Measurements from ENCODE around the gene WDR5. TPM values are rescaled to one million over a fixed set of nuclear protein-coding genes. Genes with fewer than 3 reads are reported as not detected.

The WDR5 gene
- total and polyA plus RNA-seq, 2 of the 13 experiments (the other 11 are each of a cell fraction or from before 2014, with no cell fraction given): 34.3 TPM

GRCh38 chr9:134136996-134137299 is 1.1 kb downstream of the WDR5 start (continued):
- no peak for TF ChIP-seq NKX3-1 (CRISPR knock-in tag; IDR thresholded peaks at IDR 0.05)
- TF ChIP-seq POLR2G (IDR thresholded peaks at IDR 0.05; ENCODE audit: low read depth, low read length): no peak
- 0 out of 2 replicates have a peak, but pooled peaks have one; percentile 5 for TF ChIP-seq POGK (CRISPR knock-in tag; conservative IDR thresholded peaks at IDR 0.05)
- TF ChIP-seq ARID3A (IDR thresholded peaks at IDR 0.05; ENCODE audit: low read depth, low read length): no peak
- no peak for TF ChIP-seq MYC (CRISPR knock-in tag; IDR thresholded peaks at IDR 0.05; ENCODE audit: borderline replicate concordance)

GRCh38 chr9:134138292-134138691 is 2.4 kb downstream of the WDR5 start:
- ATAC-seq: no peak
- Histone ChIP-seq H3K4me1 (ENCODE audit: insufficient read depth, low read length) (peaks cover 59% of the 10 kb centered on the region), H3K4me2 (ENCODE audit: low read depth, low read length) (peak overlapping the region; percentile 90), H3K4me3 (replicated peaks in 1 of 3; ENCODE audit: insufficient read depth in 1 of 3, low read depth in 2 of 3, low read length in 3 of 3) (peak overlapping the region in 2 of 3 experiments; percentile 9 to 95; a peak in 3 of 6 replicates), H3K79me2 (ENCODE audit: insufficient read depth, low read length) (peaks cover 48% of the 10 kb centered on the region), H2AFZ (ENCODE audit: low read length) (no peak overlapping the region), H3K36me3 (replicated peaks in 1 of 2; ENCODE audit: control insufficient read depth in 1 of 2, insufficient read depth in 2 of 2, low read length in 2 of 2) (peaks cover 15 to 41% of the 10 kb centered on the region in 2 experiments), H3K27ac (ENCODE audit: extremely low read length, insufficient read depth, low read length) (no peak overlapping the region), H3K9me3 (ENCODE audit: low read length) (no peaks in the 10 kb centered on the region), H3K9ac (ENCODE audit: insufficient read depth, low read depth, low read length) (peak overlapping the region; percentile 26), H4K20me1 (ENCODE audit: insufficient read depth, low read length) (peaks cover 10% of the 10 kb centered on the region; the same call in 1 of the 2 replicates), H3K27me3 (ENCODE audit: control insufficient read depth in 1 of 2, insufficient read depth in 2 of 2, low read length in 2 of 2) (no peaks in the 10 kb centered on the region; a peak in 1 of 5 replicates)
- ChIA-PET POLR2A (no interaction called here), CTCF (ENCODE audit: low intra/inter-chr PET ratio, low total read pairs) (no interaction called here)
- no peak for FAIRE-seq
- no TSS peak for BruUV-seq (replicated peaks)
- 81% methylated on average over 10 of the region's 10 CpGs for WGBS (ENCODE audit: low lambda C conversion rate)
- in situ Hi-C loops (cut with HindIII; ENCODE audit: extremely low pct_ligation_motif_present, low pct_unique_long_range_greater_than_20kb): no loop called here
- TF ChIP-seq HIC2 (CRISPR knock-in tag; IDR thresholded peaks at IDR 0.05; ENCODE audit: low read depth) (0 out of 2 replicates have a peak, but pooled peaks have one; percentile 28), CTCF (CRISPR knock-in tag; IDR thresholded peaks at IDR 0.05) (no peak), MEIS2 (CRISPR knock-in tag; IDR thresholded peaks at IDR 0.05) (no peak), SKIL (CRISPR knock-in tag; IDR thresholded peaks at IDR 0.05; ENCODE audit: borderline replicate concordance) (no peak), ZBTB38 (CRISPR knock-in tag; IDR thresholded peaks at IDR 0.05) (0 out of 2 replicates have a peak, but pooled peaks have one; percentile 10)
- intact Hi-C loops (cut with micrococcal nuclease; ENCODE audit: unreplicated experiment): no loop called here
- no peak for DNase-seq (ENCODE audit: low spot score)
